Measurements from ENCODE around the gene ASPM.
"Not testable (repeated sequence)": the region's sequence is repeated elsewhere in the genome, so short reads cannot be mapped to it uniquely, and the experiment has no call there.

ASPM gene

GRCh38 chr1:197067457-197067818 lies 79.0 kb downstream of the ASPM start:
- DNase-seq: no peak

DNA sequence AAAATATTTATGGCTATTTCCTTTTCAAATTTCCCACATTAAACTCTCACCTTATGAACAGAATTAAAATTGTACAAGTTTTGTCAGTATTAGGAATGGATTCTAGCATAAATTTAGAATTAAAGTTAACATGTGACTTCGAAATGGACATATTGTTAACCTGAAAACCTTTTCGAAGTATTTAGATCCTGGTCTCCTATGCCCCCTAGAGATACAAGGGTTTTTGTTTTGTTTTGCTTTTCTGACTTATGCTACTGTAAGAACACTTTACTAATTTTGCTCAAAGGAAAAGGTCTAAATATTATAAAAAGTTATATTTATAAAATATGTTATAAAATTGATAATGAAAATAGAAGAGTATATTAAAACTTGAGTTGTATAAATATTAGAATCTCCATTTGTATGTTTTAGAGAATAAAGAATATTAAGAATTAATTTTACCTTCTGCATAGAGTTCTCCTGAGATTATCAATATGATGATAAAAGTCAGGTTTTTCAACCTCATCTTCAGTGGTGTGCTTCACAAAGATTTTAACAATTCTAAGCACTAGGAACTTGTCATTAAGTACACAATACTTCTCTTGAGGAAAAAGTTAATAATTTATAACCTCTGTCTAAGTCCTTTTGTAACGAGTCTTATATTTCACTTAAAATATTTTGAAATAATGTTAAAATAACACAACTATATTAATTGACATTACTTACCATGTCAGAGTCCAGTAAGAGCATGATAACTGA lies 79.6 kb downstream of the ASPM start, which contains the start of gene F13B:
F13B (minus strand) TSS at position 542 of the 738 bp plus-strand sequence; CDS start at position 505, 37 bp downstream.
- no peak for DNase-seq

DNA sequence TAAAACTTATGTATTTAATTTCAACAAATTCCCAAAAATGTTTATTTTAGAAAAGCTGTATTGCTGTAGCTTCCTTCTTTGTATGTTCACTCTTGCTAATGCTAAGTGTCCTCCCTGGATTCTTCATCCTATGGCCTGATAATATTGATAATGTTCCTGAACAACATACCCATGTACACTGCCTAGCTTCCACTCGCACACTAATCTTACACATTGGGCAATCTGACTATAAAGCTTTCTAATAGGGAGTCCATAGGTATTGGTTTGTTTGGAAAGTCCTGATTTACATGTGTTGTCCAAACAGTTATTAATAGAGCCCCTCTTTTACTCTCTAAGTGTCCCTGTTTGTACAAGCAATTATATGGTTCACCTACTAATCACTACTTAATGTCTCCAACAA lies 80.2 kb downstream of the ASPM start:
- DNase-seq: no peak

DNA sequence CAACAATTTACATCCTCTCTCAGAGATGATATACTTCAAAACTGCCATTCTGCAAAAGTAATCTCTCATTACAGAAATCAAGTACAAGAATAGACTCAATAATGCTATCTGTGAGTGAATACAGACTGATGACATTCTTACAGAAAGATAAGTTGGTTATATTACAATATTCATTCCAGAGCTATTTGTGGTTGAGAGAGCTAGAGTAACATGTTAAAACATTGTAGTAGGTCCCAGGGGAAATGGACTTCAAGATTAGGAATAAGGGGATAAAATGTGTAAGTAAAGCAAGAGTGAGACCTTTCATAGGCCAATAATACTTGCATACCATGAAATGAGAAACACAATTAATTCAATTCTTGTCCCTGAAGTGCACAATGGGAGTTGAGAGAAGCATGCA lies 80.9 kb downstream of the ASPM start:
- DNase-seq: no peak

DNA sequence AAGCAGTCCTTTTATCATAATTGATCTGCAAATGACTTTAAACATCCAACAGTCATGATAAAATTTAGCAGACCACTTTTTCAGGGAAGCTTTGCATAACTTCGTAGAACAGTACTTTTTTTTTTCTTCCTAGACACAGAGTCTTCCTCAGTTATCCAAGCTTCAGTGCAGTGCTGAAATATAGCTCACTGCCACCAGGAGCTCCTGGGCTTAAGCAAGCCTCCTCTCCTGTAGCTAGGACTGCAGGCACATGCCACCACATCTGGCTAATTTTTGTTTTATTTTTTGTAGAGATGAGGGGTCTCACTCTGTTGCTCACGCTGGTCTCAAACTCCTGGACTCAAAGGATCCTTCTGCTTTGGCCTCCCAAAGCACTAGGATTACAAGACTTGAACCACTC lies 83.3 kb downstream of the ASPM start:
- DNase-seq: no peak

- no peak for DNase-seq
Observed at GRCh38 chr1:197062692-197063091, 83.8 kb downstream of the ASPM start.

DNA sequence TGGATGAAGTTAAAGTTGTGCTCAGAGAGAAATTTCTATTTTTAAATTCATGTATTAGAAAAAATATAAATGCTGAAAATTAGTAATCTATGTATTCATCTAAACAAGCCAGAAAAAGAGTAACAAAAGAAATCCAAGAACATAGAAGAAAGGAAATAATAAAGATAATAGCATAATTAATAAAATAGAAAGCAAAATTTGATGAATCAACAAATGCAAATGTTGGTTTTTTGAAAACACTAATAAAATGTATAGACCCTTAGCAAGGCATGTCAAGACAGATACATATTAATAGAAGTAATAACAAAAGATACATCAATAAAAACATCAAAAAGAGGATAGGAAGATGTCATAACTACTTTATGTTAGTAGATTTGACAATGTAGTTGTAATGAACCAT lies 97.4 kb downstream of the ASPM start:
- DNase-seq: no peak

- no peak for DNase-seq
Observed at GRCh38 chr1:197042676-197043341, 103.7 kb downstream of the ASPM start.

GRCh38 chr1:197041486-197042353 lies 104.7 kb downstream of the ASPM start:
- no peak for DNase-seq

- no peak for DNase-seq
Observed at GRCh38 chr1:197036861-197037260, 109.6 kb downstream of the ASPM start.

- DNase-seq: not testable (repeated sequence)
Observed at GRCh38 chr1:197034631-197035339, 111.7 kb downstream of the ASPM start.

Measured in NCI-H2171 (cell line).